ENCODE results near the gene VPS29. TPM values are rescaled to one million over a fixed set of nuclear protein-coding genes. Genes with fewer than 3 reads are reported as not detected.

The VPS29 gene
- total and polyA plus RNA-seq, 9 of the 15 experiments (the other 6 are each of a cell fraction or from before 2014, with no cell fraction given), result 85.8 to 638 (median 272) TPM

- peak; percentile 92 for TF ChIP-seq TAF1 (IDR thresholded peaks at IDR 0.05; ENCODE audit: control insufficient read depth, extremely low read depth, insufficient read depth, low read length, severe bottlenecking)
- peak; percentile 90 for TF ChIP-seq MYBL2 (IDR thresholded peaks at IDR 0.05; ENCODE audit: low read depth)
- TF ChIP-seq MYBL2 (CRISPR knock-in tag; IDR thresholded peaks at IDR 0.05; ENCODE audit: borderline replicate concordance), result no peak
- TF ChIP-seq CREM (IDR thresholded peaks at IDR 0.05; ENCODE audit: low read depth), result peak; percentile 81
- peak; percentile 98 for TF ChIP-seq EP400 (IDR thresholded peaks at IDR 0.05)
- TF ChIP-seq ZNF12 (CRISPR knock-in tag; IDR thresholded peaks at IDR 0.05), result peak; percentile 49; the same call in 1 of the 2 replicates
- TF ChIP-seq XRCC5 (IDR thresholded peaks at IDR 0.05; ENCODE audit: low read depth, low read length), result peak; percentile 58; the same call in 1 of the 2 replicates
- peak; percentile 18; the same call in 1 of the 2 replicates for TF ChIP-seq HINFP (tag; conservative IDR thresholded peaks at IDR 0.05; ENCODE audit: low read depth)
- TF ChIP-seq KLF16 (IDR thresholded peaks at IDR 0.05), result peak; percentile 90
- TF ChIP-seq TFAP4 (CRISPR knock-in tag; IDR thresholded peaks at IDR 0.05; ENCODE audit: borderline replicate concordance), result peak; percentile 95
- TF ChIP-seq MNT (conservative IDR thresholded peaks at IDR 0.05), result peak; percentile 89 to 92
- TF ChIP-seq HCFC1 (IDR thresholded peaks at IDR 0.05; ENCODE audit: low read depth, low read length), result peak; percentile 72
- TF ChIP-seq KDM5B (IDR thresholded peaks at IDR 0.05; ENCODE audit: insufficient replicate concordance, low read depth, low read length), result peak; percentile 60
- TF ChIP-seq POLR2A (conservative IDR thresholded peaks at IDR 0.05), result peak; percentile 79
- TF ChIP-seq UBTF (IDR thresholded peaks at IDR 0.05; ENCODE audit: borderline replicate concordance in 1 of 2, low read depth in 2 of 2, low read length in 2 of 2), result 0 out of 4 replicates have a peak, but pooled peaks of 1 of the 2 experiments have one; percentile 37
- TF ChIP-seq GMEB1 (CRISPR knock-in tag; IDR thresholded peaks at IDR 0.05), result peak; percentile 15; the same call in 1 of the 2 replicates
- TF ChIP-seq LCOR (CRISPR knock-in tag; IDR thresholded peaks at IDR 0.05), result peak; percentile 79; the same call in 1 of the 2 replicates
- peak; percentile 78 for TF ChIP-seq U2AF1 (optimal IDR thresholded peaks at IDR 0.05; ENCODE audit: low read depth, low read length)
Observed at GRCh38 chr12:110468214-110469048, 33.5 kb downstream of the VPS29 start, which contains the start of the genes FAM216A and GPN3 (continued).

Measured in K562 (cell line).